PC-3 (cell line): ENCODE measurements around the gene ADD1. TPM values are rescaled to one million over a fixed set of nuclear protein-coding genes. Genes with fewer than 3 reads are reported as not detected.

ENCODE experiments used
- ATAC-seq: fragments of 200-7000 bp; cut with Tn5 transposase; 2 replicates; pipeline ENCODE4 v1.9.1; 2020; ENCODE audit warnings: mild to moderate bottlenecking, moderate library complexity
- BruUV-seq: library from RNA; stranded (reverse); fragments of 400-500 nt; replicated peaks from 2 replicates; lab custom pipeline; 2021; lab: Mats Ljungman, UMichigan
- CTCF ChIA-PET: fragments of 300-600 bp; sonication (Branson Sonifier 250); formaldehyde crosslinking; loops from one replicate; lab custom pipeline; 2022; ENCODE audit warnings: antibody characterized with exemption; lab: Charles Lee
- POLR2A ChIA-PET: fragments of 300-600 bp; sonication (Branson Sonifier 250); formaldehyde crosslinking; loops from one replicate; lab custom pipeline; 2022; ENCODE audit warnings: antibody characterized with exemption; ENCODE audit not compliant: unreplicated experiment; lab: Charles Lee
- DNase-seq: peaks from one replicate; pipeline ENCODE4 v3.0.0-alpha.2; 2015
- H2AFZ ChIP-seq: fragments of 300-600 bp; sonication (generic); 2 replicates; pipeline ENCODE4 v1.6.0; 2016; ENCODE audit warnings: antibody characterized with exemption, low read length
- H3F3A ChIP-seq: fragments of 300-600 bp; sonication (generic); one replicate; pipeline ENCODE4 v1.6.0; 2017; ENCODE audit warnings: antibody characterized with exemption, low read length, control low read depth, mild to moderate bottlenecking; ENCODE audit not compliant: unreplicated experiment
- H3K27ac ChIP-seq: fragments of 300-600 bp; sonication (generic); 2 replicates; pipeline ENCODE4 v1.5.1; 2016; ENCODE audit warnings: mild to moderate bottlenecking, low read length
- H3K27me3 ChIP-seq: fragments of 300-600 bp; sonication (generic); 2 replicates; pipeline ENCODE4 v1.6.1; 2016; ENCODE audit warnings: low read length, mixed read lengths
- H3K36me3 ChIP-seq: fragments of 300-600 bp; sonication (generic); 2 replicates; pipeline ENCODE4 v1.6.1; 2016; ENCODE audit warnings: low read depth, mixed run types, low read length, mixed read lengths
- H3K4me1 ChIP-seq: fragments of 300-600 bp; sonication (generic); 2 replicates; pipeline ENCODE4 v1.5.1; 2016; ENCODE audit warnings: low read length; ENCODE audit not compliant: insufficient read depth
- H3K4me2 ChIP-seq: fragments of 300-600 bp; sonication (generic); 2 replicates; pipeline ENCODE4 v1.6.0; 2016; ENCODE audit warnings: low read length
- H3K4me3 ChIP-seq: fragments of 300-600 bp; sonication (generic); 2 replicates; pipeline ENCODE4 v1.5.1; 2016; ENCODE audit warnings: mild to moderate bottlenecking, low read length, mixed read lengths
- H3K79me2 ChIP-seq: fragments of 300-600 bp; sonication (generic); 2 replicates; pipeline ENCODE4 v1.6.1; 2017; ENCODE audit warnings: low read length, mixed read lengths
- H3K9ac ChIP-seq: fragments of 300-600 bp; sonication (generic); 2 replicates; pipeline ENCODE4 v1.6.0; 2016; ENCODE audit warnings: mild to moderate bottlenecking, low read length
- H3K9me2 ChIP-seq: fragments of 300-600 bp; sonication (generic); replicated peaks from 2 replicates; pipeline ENCODE4 v1.6.1; 2016; ENCODE audit warnings: mixed run types, low read length, mixed read lengths
- H3K9me3 ChIP-seq: fragments of 300-600 bp; sonication (generic); 2 replicates; pipeline ENCODE4 v1.6.1; 2016; ENCODE audit warnings: low read length, mixed read lengths
- H4K20me1 ChIP-seq: fragments of 300-600 bp; sonication (generic); 2 replicates; pipeline ENCODE4 v1.6.1; 2016; ENCODE audit warnings: low read length, mixed read lengths
- CTCF ChIP-seq: fragments of 300-600 bp; sonication (generic); conservative IDR thresholded peaks from 2 replicates; pipeline ENCODE4 v1.5.1; 2017; ENCODE audit warnings: antibody characterized with exemption, low read depth, mild to moderate bottlenecking, low read length
- EZH2 ChIP-seq: fragments of 300-600 bp; sonication (generic); IDR thresholded peaks from one replicate; pipeline ENCODE4 v1.6.1; 2017; ENCODE audit warnings: antibody characterized with exemption, mild to moderate bottlenecking, low read length; ENCODE audit not compliant: unreplicated experiment
- EZH2phosphoT487 ChIP-seq: fragments of 300-600 bp; sonication (generic); IDR thresholded peaks from 2 replicates; pipeline ENCODE4 v1.6.1; 2018; ENCODE audit warnings: mild to moderate bottlenecking, antibody characterized with exemption, low read length, borderline replicate concordance
- intact Hi-C: fragments of 100-400 bp; cut with micrococcal nuclease; formaldehyde crosslinking; loops from 2 replicates; pipeline ENCODE4 v1.9.0; 2023
- total RNA-seq: library from RNA; depleted of rRNA; stranded (reverse); fragments of >200 nt; gene quantifications from 2 replicates; pipeline ENCODE4 v1.2.3, GENCODE V29; 2014

Gene ADD1
- total RNA-seq, 1 experiment from 2014 or later, result 118 TPM

GRCh38 chr4:2849267-2850152, 5.9 kb downstream of the ADD1 start:
- Histone ChIP-seq H3K79me2 (peaks cover 82% of the 10 kb centered on the region), H3F3A (no peaks in the 10 kb centered on the region), H3K36me3 (peaks cover 3% of the 10 kb centered on the region; the same call in 1 of the 2 replicates), H3K9me3 (no peaks in the 10 kb centered on the region), H3K4me2 (no peak overlapping the region), H3K4me1 (peaks cover 9% of the 10 kb centered on the region; the same call in 1 of the 2 replicates), H3K9ac (no peak overlapping the region), H2AFZ (no peak overlapping the region), H3K4me3 (no peak overlapping the region), H3K27me3 (no peaks in the 10 kb centered on the region), H3K27ac (no peak overlapping the region), H4K20me1 (peaks cover 10% of the 10 kb centered on the region; the same call in 1 of the 2 replicates), H3K9me2 (no peaks in the 10 kb centered on the region)
- TF ChIP-seq EZH2phosphoT487 (no peak), EZH2 (no peak), CTCF (no peak)
- DNase-seq (no peak), ATAC-seq (no peak)
- ChIA-PET CTCF (no interaction called here), POLR2A (no interaction called here)
- intact Hi-C loops, result loop anchor here (10.0 kb wide), 2 partner anchors 55 to 85 kb away; no protein-coding TSS in a partner anchor
- BruUV-seq, result no TSS peak

DNA sequence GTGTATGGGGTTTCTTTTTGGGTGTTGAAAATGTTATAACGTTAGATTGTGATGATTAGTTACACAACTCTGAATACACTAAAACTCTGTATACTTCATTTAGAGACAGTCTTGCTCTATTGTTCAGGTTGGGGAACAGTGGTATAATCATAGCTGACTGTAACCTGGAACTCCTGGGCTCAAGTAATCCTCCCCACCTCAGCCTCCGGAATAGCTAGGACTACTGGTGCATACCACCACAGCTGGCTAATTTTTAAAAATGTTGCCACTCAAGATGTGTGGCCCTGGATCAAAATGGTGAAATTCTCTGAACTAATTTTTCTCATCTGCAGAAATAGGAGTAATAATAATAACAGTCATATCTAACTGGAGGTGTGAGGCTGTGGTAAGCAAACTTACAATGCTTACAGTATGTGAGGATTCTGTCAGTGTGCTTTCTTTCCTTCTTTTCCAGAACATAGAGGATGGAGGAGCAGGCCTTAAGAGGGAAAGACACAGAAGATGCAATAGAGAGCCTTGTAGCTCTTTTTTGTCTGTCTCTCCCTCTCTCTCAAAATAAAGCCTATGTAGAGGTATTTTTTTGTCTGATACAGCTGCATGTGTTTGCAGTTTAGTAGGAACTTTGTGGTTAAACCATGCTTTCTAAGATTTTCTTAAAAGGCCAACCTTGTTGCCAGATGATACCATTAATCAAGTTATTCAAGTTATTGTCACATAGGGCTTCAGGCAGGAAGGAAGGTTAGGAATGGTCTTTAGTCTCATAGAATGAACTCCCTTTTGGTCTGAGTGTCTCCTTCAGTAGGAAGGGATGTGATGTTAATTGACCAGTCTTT, 7.5 kb downstream of the ADD1 start:
- H3K9me3 ChIP-seq, result no peaks in the 10 kb centered on the region
- peaks cover 7% of the 10 kb centered on the region for H3K36me3 ChIP-seq
- intact Hi-C loops, result no loop called here
- POLR2A ChIA-PET, result no interaction called here
- DNase-seq (no peak), ATAC-seq (no peak)
- no peaks in the 10 kb centered on the region for H3K27me3 ChIP-seq
- H3K79me2 ChIP-seq, result peaks cover 82% of the 10 kb centered on the region
- CTCF ChIA-PET, result no interaction called here
- TF ChIP-seq CTCF (no peak), EZH2 (no peak), EZH2phosphoT487 (no peak)
- H3K4me1 ChIP-seq, result no peaks in the 10 kb centered on the region
- H3K9ac ChIP-seq, result no peak overlapping the region
- BruUV-seq, result no TSS peak
- no peaks in the 10 kb centered on the region for H3K9me2 ChIP-seq
- H3K27ac ChIP-seq, result no peak overlapping the region
- no peak overlapping the region for H2AFZ ChIP-seq
- no peaks in the 10 kb centered on the region for H4K20me1 ChIP-seq
- H3K4me2 ChIP-seq, result no peak overlapping the region
- H3K4me3 ChIP-seq, result no peak overlapping the region
- H3F3A ChIP-seq, result no peaks in the 10 kb centered on the region
